Endothelial cell of umbilical vein (primary cell): ENCODE results near the gene LLGL2. TPM values are rescaled to one million over a fixed set of nuclear protein-coding genes. Genes with fewer than 3 reads are reported as not detected.

Experiments
- BruUV-seq: library from RNA; stranded (reverse); fragments of 400-500 nt; replicated peaks from 2 replicates; lab custom pipeline; 2021; lab: Mats Ljungman, UMichigan
- CTCF ChIA-PET: fragments of 300-600, 350-600 bp; sonication (Branson Sonifier 250); formaldehyde crosslinking; loops from one replicate; lab custom pipeline; 2021; ENCODE audit warnings: antibody characterized with exemption, inconsistent platforms; lab: Charles Lee
- POLR2A ChIA-PET: fragments of 300-600, 350-600 bp; sonication (Branson Sonifier 250); formaldehyde crosslinking; loops from one replicate; lab custom pipeline; 2021; ENCODE audit warnings: antibody characterized with exemption, inconsistent platforms; lab: Charles Lee
- DNase-seq: peaks from one replicate; pipeline ENCODE4 v3.0.0-alpha.2; 2011; ENCODE audit warnings: low read depth, low spot score
- FAIRE-seq: peaks from 2 replicates; lab custom pipeline; 2011; peaks lifted over from hg19 to GRCh38; lab: Jason Lieb, UNC
- H2AFZ ChIP-seq: 2 replicates; pipeline ENCODE4 v1.6.0; 2012; ENCODE audit warnings: low read depth, low read length, control low read depth, inconsistent platforms
- H3K27ac ChIP-seq: 2 replicates; pipeline ENCODE4 v1.5.1; 2011; ENCODE audit warnings: low read depth, mild to moderate bottlenecking, control low read depth, low read length, moderate library complexity; ENCODE audit not compliant: insufficient read depth
- H3K27me3 ChIP-seq, 2 experiments: 2 replicates each; pipeline versions ENCODE4 v1.6.0 to v1.6.1; 2011; ENCODE audit warnings: low read length in 2 of 2, mixed read lengths in 1 of 2; ENCODE audit not compliant: control insufficient read depth in 2 of 2, insufficient read depth in 2 of 2
- H3K36me3 ChIP-seq, 2 experiments: 2 replicates in 1 of 2; 3 replicates in 1 of 2; pipeline ENCODE4 v1.5.1; 2011; ENCODE audit warnings: low read length in 2 of 2, mild to moderate bottlenecking in 1 of 2, moderate library complexity in 1 of 2; ENCODE audit not compliant: control insufficient read depth in 2 of 2, insufficient read depth in 2 of 2; ENCODE audit errors: extremely low read depth in 1 of 2
- H3K4me1 ChIP-seq: 3 replicates; pipeline ENCODE4 v1.5.1; 2011; ENCODE audit warnings: mild to moderate bottlenecking, low read length; ENCODE audit not compliant: control insufficient read depth, insufficient read depth; ENCODE audit errors: extremely low read depth
- H3K4me2 ChIP-seq: 2 replicates; pipeline ENCODE4 v1.6.1; 2011; ENCODE audit warnings: low read length, control low read depth, mixed read lengths; ENCODE audit not compliant: insufficient read depth
- H3K4me3 ChIP-seq, 3 experiments: fragments of 200-600 bp in 1 of 3; sonication (generic), shearing (Covaris generic) in 1 of 3; replicated peaks in 1 of 3; 2 replicates each; pipeline ENCODE4 v1.5.1; 2011 to 2016; ENCODE audit warnings: control low read depth in 3 of 3, low read length in 3 of 3, mild to moderate bottlenecking in 2 of 3, inconsistent platforms in 1 of 3, low read depth in 1 of 3, moderate library complexity in 1 of 3; ENCODE audit not compliant: insufficient read depth in 1 of 3
- H3K79me2 ChIP-seq: 2 replicates; pipeline ENCODE4 v1.6.0; 2012; ENCODE audit warnings: low read length, inconsistent platforms; ENCODE audit not compliant: control insufficient read depth, insufficient read depth
- H3K9ac ChIP-seq: replicated peaks from 2 replicates; pipeline ENCODE3; 2011; ENCODE audit warnings: low read length, control low read depth; ENCODE audit not compliant: insufficient read depth; ENCODE audit errors: extremely low read depth
- H3K9me1 ChIP-seq: replicated peaks from 3 replicates; pipeline ENCODE4 v1.6.0; 2011; ENCODE audit warnings: mild to moderate bottlenecking, low read length; ENCODE audit not compliant: control insufficient read depth, insufficient read depth; ENCODE audit errors: extremely low read depth
- H3K9me3 ChIP-seq: replicated peaks from 2 replicates; pipeline ENCODE4 v1.5.1; 2012; ENCODE audit warnings: low read length, inconsistent platforms; ENCODE audit not compliant: control insufficient read depth, insufficient read depth
- H4K20me1 ChIP-seq: replicated peaks from 2 replicates; pipeline ENCODE3; 2011; ENCODE audit warnings: mild to moderate bottlenecking, low read length; ENCODE audit not compliant: control insufficient read depth, insufficient read depth; ENCODE audit errors: extremely low read depth
- CTCF ChIP-seq, 2 donors: IDR thresholded peaks; 1 replicate in 1 of 2; 2 replicates in 1 of 2; pipeline ENCODE4 v1.5.1; 2011; ENCODE audit warnings: low read length in 2 of 2, mild to moderate bottlenecking in 2 of 2, moderate library complexity in 2 of 2, control low read depth in 1 of 2, inconsistent platforms in 1 of 2, low read depth in 1 of 2; ENCODE audit not compliant: insufficient read depth in 1 of 2; ENCODE audit errors: extremely low read depth in 1 of 2
- EZH2 ChIP-seq: IDR thresholded peaks from 2 replicates; pipeline ENCODE4 v1.6.1; 2012; ENCODE audit warnings: borderline replicate concordance, low read depth, mild to moderate bottlenecking, moderate library complexity, low read length, inconsistent platforms; ENCODE audit not compliant: severe bottlenecking
- FOS ChIP-seq: IDR thresholded peaks from 2 replicates; pipeline ENCODE4 v1.6.1; 2011; ENCODE audit warnings: mild to moderate bottlenecking, low read length, moderate library complexity, borderline replicate concordance; ENCODE audit not compliant: insufficient read depth
- GATA2 ChIP-seq: IDR thresholded peaks from 2 replicates; pipeline ENCODE4 v1.7.0; 2011; ENCODE audit warnings: low read depth, mild to moderate bottlenecking, moderate library complexity, mixed read lengths, low read length; ENCODE audit not compliant: insufficient read length, insufficient read depth
- JUN ChIP-seq: IDR thresholded peaks from 2 replicates; pipeline ENCODE4 v1.6.1; 2011; ENCODE audit warnings: borderline replicate concordance, low read depth; ENCODE audit not compliant: insufficient read length, insufficient read depth
- MAX ChIP-seq: IDR thresholded peaks from 2 replicates; pipeline ENCODE4 v1.6.1; 2011; ENCODE audit not compliant: insufficient read depth, insufficient read length
- MYC ChIP-seq: IDR thresholded peaks from one replicate; pipeline ENCODE4 v1.6.1; 2011; ENCODE audit warnings: mild to moderate bottlenecking, low read depth, low read length
- POLR2A ChIP-seq: IDR thresholded peaks from 2 replicates; pipeline ENCODE4 v1.6.1; 2012; ENCODE audit warnings: low read depth, mild to moderate bottlenecking, control low read depth, low read length
- POLR2AphosphoS5 ChIP-seq: IDR thresholded peaks from 2 replicates; pipeline ENCODE4 v1.6.1; 2012; ENCODE audit warnings: low read depth, mild to moderate bottlenecking, control low read depth, low read length, moderate library complexity; ENCODE audit not compliant: insufficient read depth
- dilution Hi-C: fragments of 300-500 bp; cut with MboI; formaldehyde crosslinking; loops from one replicate; pipeline ENCODE4 v1.15.0; 2019; ENCODE audit warnings: low sequenced_read_pairs; ENCODE audit not compliant: extremely low pct_ligation_motif_present
- intact Hi-C: fragments of 100-400 bp; cut with micrococcal nuclease; formaldehyde crosslinking; loops from one replicate; pipeline ENCODE4 v1.10.0; 2022
- polyA plus RNA-seq, 4 experiments: library from polyadenylated mRNA; depleted of rRNA in 3 of 4; stranded (reverse) in 3 of 4; unstranded in 1 of 4; fragments of >200 nt; gene quantifications; 2 replicates each; pipeline versions ENCODE4 v1.2.1 to v1.2.3, GENCODE V29; 2011 to 2012; ENCODE audit warnings: missing spikeins in 1 of 4
- total RNA-seq: library from RNA; stranded (reverse); gene quantifications from 2 replicates; pipeline ENCODE4 v1.2.3, GENCODE V29; 2021

LLGL2 gene
- total and polyA plus RNA-seq, 2 donors (not counting 3 experiments of a cell fraction or from before 2014, with no cell fraction given), result 5.3 to 5.4 TPM

GRCh38 chr17:75505152-75505409, 20.4 kb upstream of the LLGL2 start:
- Histone ChIP-seq H3K36me3 (peaks cover 0 to 33% of the 10 kb centered on the region in 2 experiments), H3K4me2 (no peak overlapping the region), H3K27me3 (no peaks in the 10 kb centered on the region), H3K27ac (no peak overlapping the region), H3K79me2 (no peaks in the 10 kb centered on the region), H3K9me1 (no peaks in the 10 kb centered on the region), H3K4me3 (no peak overlapping the region), H3K9me3 (no peaks in the 10 kb centered on the region), H3K9ac (no peak overlapping the region), H4K20me1 (no peaks in the 10 kb centered on the region), H3K4me1 (peaks cover 10% of the 10 kb centered on the region), H2AFZ (no peak overlapping the region)
- no TSS peak for BruUV-seq
- DNase-seq, result no peak
- no peak for FAIRE-seq
- dilution Hi-C loops, result no loop called here
- CTCF ChIA-PET, result interaction anchor here (1.5 kb wide), 1 partner anchor 11 kb away, joined by 7 read pairs; the partner anchor contains the start of gene TSEN54
- intact Hi-C loops, result no loop called here
- TF ChIP-seq GATA2, result no peak
- no peak for TF ChIP-seq CTCF (IDR thresholded peaks at IDR 0.05; ENCODE audit: extremely low read depth in 1 of 2, insufficient read depth in 1 of 2, low read depth in 1 of 2, low read length in 2 of 2)
- TF ChIP-seq MAX, result no peak
- no peak for TF ChIP-seq POLR2A
- no peak for TF ChIP-seq EZH2
- TF ChIP-seq POLR2AphosphoS5, result no peak
- TF ChIP-seq FOS, result no peak
- TF ChIP-seq JUN, result no peak
- no peak for TF ChIP-seq MYC
- POLR2A ChIA-PET, result no interaction called here
